HG03378 (cell line): Measurements from ENCODE around the gene TMTC2.
"Not testable (repeated sequence)": the region's sequence is repeated elsewhere in the genome, so short reads cannot be mapped to it uniquely, and the experiment has no call there.

Source experiments
- ATAC-seq: cut with Tn5 transposase; IDR thresholded peaks from one replicate; pipeline ENCODE4 v1.9.1; 2021; ENCODE audit warnings: mild to moderate bottlenecking, moderate library complexity; ENCODE audit not compliant: unreplicated experiment

TMTC2 gene

DNA sequence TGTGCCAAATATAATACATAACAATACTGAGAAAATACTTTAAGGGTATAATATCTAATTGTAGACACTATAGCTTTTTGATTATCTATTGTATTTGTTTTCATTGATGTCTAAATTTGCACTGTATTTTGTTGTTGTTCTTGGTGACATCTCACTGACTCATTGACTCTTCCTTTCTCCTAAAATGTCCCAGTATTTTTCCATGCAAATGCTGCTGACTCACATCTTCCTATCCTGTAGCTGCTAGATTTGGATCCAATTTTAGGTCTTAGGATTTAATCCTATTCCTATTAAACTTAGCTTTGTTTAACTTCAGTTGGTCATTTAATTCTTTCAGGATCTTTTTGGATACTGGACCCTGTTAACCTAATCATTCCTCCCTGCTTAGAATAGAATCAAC is 148.5 kb downstream of the TMTC2 start:
- ATAC-seq, result no peak

DNA sequence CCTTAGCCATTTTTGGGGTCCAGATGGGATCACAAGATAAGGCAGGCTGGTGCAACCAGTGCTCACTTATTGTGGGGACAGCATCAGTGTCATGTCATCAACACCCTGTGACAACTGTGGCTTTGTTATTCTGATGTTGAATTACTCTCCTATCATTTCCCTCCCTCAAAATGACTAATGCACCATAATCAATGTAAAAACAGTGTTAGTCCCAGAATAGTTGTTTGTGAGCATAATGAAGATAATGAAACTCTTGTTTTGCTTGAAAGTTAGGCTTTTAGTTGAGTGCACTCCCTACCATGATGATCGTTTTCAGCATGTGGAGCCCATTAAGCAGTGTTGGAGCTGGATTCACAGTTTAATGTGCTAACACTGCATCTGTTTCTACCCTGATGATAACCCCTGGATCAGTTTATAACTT is 151.4 kb downstream of the TMTC2 start:
- no peak for ATAC-seq

DNA sequence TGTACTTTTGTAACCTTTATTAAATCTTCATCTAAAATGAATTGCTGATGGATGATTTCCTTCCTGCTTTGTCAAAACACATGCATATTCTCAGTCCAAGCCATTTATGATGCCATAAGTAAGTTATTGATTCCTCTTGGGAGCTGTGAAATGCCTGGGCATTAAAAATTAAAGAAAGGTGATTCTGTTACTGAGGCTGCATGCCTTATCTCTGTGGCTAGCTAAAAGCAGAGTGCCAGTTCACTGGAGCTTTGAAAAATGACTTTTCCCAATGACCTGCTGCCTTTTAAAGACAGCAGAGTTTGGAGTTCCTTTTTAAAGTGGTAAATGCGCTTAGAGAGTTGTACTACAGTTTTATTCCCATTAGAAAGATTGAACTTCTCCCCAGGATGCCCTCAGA is 152.1 kb downstream of the TMTC2 start:
- ATAC-seq, result no peak

DNA sequence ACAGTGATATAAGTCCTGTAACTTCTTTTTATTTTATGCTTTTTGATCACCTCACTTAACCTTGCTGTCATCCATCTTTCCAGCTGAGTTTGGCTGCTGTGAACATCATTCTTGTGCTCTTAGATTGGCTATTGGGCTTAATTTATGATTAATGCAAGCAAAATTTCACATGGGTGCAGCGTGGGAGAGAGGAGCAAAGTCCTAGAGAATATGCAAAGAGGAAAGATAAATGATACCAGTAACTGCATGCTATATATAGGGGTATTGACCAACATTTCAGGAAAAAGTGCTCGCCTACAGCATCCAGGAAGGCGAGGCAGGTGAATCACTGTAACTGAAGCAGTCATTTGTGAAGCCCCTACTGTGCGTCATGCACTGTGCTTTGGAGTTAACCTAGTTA is 153.1 kb downstream of the TMTC2 start:
- no peak for ATAC-seq

DNA sequence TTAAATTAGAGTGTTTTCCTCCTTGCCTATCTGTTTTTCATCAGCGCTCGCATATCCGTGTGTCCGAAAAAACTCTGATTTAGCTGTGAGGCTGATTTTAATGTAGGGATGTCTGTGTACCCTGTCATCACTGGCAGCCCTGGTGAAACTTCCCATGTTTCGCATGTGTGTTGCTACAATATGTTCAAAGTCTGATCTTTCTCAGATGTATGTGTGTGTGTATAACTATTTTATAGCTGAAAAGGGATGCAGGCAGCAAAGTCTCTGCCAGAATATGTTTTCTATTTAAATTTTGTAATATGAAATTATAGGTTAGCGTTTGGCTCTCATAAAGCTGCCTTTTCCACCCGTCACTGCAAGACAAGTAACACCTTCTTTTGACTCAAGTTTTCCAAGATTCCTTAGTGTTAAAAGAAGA is 154.8 kb downstream of the TMTC2 start:
- ATAC-seq, result no peak

DNA sequence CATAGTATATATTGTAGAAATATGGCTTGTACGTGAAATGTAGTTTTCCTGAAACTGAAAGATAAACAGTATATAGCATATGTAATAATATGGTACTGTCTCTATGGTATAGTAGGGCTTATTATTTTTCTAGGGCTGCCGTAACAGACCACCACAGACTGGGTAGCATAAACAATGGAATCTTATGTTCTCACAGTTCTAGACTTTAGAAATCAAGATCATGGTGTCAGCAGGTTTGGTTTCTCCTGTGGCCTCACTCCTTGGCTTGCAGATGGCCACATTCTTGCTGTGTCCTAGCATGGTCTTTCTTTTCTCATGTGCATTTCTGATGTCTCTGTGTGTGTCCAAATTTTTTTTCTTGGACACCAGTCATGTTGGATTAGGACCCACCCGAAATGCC is 155.8 kb downstream of the TMTC2 start:
- no peak for ATAC-seq

DNA sequence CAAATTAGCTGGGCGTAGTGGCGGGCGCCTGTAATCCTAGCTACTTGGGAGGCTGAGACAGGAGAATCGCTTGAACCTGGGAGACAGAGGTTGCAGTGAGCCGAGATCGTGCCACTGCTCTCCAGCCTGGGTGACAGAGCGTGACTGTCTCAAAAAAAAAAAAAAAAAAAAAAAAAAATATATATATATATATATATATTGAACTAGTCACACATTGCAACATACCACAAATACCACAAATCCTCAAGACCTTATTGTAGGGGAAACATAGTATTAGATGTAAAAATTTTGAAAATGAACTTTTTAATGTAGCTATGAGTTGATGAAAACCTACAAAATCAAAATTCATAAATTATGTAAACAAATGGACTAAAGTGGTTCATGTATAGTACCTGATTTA is 158.4 kb downstream of the TMTC2 start:
- ATAC-seq, result not testable (repeated sequence)

DNA sequence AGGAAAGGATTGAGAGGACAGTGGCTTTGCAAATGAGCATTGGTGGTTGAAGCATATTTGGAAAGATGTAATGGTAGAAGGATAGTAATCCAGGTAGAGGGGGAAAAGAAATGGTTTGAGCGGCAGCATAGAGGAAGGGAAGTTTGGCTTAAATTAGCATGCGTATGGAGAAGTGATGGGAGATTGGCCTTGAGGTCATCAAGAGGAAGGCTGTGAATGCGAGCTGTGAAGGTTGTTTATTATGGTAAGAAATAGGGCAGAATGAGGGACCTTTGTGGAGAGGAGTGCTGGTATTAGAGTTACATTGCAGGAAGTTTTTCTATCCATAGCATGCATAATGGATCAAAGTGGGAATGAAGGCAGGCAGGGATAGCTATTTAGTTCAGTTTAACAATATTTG is 162.1 kb downstream of the TMTC2 start:
- no peak for ATAC-seq

DNA sequence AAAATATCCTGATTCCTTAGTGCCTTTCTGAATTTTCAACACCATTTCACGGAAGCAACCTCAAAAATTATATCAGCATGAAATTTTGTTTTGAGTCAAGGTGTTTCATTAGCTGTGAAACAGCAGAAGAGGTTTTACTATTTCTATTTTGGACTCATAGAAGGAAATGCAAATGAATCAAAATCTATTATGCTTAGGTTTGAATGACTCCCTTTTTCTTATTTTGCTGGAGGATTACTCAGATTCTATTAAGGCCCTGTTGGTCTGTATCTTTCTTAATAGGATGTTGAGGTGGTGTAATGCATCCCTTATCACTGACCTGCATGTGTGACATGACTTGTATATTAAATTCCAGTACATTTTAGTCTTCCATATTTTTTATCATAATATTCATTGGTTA is 165.8 kb downstream of the TMTC2 start:
- no peak for ATAC-seq

DNA sequence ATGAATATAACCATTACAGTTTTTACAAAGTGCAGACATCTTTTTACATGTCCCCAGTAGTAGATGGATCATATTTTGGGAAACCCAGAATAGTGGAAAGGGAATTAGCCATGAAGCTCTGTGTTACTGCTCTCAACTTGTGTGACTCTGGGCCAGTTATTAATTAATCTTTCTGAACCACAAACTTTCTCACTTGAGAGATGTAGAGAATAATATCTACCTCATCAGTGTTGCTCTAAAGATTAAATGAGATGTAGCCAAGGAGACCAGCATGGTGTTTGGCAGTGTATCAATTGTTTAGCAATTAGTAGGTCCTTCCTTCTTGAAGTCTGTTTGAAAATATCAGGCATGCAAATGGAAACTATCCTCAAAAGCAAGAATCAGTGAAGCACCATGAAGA is 169.2 kb downstream of the TMTC2 start:
- peak; percentile 95 for ATAC-seq

DNA sequence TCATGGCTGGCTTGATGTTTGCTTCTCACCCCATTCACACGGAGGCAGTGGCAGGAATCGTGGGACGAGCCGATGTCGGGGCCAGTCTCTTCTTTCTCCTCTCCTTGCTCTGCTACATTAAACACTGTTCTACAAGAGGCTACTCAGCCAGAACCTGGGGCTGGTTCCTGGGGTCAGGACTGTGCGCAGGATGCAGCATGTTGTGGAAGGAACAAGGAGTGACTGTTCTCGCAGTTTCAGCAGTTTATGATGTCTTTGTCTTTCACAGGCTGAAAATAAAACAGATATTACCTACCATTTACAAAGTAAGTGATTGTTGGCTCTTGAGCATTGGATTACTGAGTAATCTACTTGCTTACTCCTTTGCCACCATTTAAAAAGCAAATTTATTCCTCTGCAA is 170.6 kb downstream of the TMTC2 start:
- ATAC-seq, result no peak

DNA sequence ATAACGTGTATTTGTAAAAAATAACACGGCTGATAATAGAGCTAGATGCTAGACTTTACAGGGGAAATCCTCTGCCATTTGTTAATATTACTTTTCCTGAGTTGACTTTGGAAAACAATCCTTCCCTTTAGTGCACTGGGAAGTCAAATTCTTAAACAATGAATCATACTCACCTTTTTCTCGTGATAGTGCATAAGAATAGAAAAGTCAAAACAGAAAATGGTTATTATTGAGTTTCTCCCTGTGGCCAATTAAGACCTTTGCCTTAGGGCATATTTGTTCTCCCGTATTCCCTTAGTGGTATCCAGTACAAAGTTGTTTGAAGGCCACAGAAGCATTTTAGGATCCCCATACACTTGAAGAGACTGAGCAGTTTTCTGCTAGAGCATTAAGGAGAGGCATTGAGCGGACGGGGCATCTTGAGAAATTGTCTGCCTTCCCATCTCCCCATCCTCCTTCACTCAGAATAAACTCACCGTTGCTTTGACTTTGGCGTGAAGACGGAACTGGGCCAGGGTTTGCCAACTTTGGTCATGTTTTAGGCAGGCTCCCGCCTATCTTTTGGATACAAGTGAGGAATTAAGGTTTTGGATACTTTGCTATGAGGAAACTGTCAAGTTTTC is 171.3 kb downstream of the TMTC2 start:
- ATAC-seq, result no peak

DNA sequence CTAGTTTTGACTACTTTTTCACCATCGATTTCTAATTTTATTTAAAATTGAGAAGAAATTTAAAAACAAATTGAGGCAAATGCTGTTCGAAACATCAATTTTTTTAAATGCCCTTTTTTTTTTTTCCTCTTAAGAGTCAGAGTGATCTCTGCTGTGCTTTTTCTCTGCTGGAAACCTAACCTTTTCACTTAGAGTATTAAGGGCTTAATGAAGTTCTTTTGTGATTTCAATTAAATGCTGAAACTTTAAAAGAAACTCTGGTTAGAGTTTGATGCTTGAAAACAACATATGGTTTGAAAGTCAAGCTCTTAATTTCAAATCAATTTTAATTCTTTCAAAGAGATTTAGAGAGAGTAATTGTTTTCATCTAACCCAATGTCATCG is 171.8 kb downstream of the TMTC2 start:
- ATAC-seq, result no peak

DNA sequence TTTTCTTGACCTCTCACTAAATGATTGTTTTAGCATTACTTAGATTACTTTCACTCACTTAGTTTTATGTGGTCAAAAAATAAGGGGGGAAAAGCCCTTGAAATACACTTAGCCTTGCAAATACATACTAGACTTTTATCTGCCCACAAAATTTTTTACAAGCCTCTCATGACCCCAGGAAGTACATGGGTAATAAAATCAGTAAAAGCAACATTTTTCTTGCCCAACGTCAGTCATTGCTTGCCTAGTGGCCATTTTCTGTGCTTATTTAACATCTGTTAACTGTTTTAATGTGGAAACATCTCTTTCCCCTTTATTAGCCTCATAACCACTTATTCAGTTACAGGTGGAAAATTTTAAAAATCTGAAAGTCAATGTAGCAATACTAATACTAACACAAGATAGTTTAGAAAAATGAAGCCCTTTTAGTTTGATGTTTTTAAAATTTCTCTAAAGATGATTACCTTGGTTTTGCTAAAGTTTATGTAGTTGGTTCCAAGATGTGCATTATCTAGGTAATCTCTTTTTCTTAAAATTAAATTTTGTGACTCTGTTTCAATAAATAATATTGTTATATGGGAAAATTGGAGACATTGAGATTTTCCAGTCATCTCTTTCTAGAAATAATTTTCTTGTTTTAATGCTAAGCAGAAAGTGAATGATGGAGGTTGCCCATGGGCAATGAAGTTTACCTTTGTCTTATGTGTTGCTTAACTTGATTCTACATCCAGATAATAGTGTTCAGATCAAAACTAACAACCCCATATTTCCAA is 175.5 kb downstream of the TMTC2 start:
- ATAC-seq, result no peak

DNA sequence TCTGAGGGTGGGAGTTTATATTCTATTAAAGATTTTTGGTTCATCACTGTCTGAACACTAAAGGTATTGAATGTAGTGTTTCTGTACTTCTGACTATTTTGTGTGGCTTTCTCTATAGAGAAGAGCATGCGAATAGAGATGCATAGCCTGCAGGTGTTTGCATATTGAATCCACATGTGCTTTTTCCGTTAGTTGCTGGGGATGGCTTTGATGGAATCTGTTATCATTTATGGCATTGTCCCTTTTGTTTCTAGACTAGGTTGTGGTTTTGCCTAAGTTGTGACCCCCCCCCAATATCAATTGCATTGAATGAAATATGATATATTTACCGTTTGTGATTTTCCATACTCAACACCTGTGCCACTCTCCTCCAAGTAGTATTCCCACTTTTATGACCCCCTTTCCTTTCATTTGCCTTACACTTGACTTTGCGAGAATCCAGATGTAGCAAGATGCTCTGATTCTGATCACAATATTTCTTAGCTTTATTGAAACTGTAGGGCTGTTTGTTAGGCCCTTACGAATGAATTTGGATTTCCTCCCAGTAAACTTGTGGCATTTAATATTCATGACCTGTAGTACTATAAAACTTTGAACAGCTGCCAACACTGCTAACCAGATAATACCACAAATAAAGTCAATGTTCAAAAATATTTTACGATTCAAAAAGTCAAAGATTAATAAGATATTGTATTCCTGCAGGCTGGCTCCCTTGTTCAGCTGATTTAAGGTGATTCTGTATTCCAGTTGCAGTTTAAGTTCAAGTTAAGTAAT is 176.4 kb downstream of the TMTC2 start:
- ATAC-seq, result no peak

DNA sequence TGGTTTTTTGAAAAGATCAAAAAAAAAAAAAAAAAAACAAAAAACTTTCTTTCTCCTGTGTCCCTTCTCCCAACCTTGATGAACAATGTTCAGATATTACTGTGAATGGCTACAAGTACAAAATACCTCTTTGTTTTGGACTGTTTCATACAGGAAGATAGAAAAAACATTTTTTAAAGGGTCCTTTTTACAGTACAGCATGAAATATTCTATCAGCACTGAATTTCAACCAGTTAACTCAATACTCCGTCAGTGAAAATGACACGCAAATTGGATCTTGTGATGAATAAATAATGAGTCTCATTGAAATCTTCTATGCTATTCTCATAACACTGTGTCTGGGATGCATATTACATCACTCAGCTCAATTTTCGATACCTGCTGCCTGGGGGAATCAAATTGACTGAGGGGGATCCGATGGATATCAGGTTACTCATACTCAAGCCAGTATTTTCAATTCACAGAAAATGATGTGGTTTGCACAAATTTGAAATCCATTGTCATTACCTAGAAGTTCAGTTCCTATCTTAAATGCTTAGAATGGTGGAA is 179.6 kb downstream of the TMTC2 start:
- no peak for ATAC-seq

DNA sequence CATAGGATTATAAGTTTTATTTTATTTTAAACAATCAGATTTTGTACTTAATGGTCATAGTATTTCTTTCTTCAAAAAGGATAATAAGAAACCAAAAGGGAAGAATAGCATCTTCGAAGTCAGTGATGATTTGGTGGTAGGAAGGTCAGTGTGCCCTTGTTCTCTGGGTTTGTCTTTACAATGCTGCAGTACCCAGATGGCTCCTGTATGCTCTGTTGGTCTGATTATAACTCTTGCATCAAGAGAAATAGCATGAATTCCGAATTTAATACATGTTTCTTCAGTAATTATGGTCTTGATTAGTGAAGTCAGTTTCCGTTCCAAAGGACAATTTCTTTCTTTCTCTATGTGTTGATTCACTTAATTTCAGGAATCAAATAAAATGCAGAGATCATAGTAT is 180.2 kb downstream of the TMTC2 start:
- no peak for ATAC-seq

DNA sequence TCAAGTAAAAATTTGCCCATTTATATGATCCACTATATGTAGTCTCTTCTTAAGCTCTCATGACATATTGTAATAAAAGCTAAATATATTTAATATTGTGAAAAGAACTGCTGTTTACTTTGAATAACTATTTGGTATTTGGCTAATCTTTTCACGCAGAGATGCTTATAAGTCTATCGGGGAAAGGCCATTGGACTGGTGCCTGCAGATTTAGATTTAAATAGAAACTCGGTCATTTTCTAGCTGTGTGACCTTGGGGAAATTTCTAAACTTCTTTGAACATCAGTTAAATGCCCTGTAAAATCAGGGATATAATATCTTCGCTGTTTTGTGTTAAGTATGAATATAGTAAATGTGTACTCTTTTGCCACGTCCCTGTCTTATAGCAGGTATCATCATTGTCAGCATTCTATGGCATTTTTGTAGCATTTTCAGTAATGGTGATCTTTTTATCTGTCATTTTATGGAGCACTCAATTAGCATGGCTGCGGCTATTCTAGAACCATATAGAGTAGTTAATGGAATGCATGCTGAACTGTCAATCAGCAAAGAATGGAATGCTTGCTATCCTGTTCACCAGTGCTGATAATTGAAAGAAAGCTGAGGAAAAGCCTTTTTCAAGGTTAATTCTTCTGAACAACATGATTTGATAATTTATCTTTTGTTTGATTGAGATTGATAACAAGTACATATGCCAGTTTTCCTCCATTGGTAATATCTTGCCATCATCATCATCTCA is 181.2 kb downstream of the TMTC2 start:
- no peak for ATAC-seq

DNA sequence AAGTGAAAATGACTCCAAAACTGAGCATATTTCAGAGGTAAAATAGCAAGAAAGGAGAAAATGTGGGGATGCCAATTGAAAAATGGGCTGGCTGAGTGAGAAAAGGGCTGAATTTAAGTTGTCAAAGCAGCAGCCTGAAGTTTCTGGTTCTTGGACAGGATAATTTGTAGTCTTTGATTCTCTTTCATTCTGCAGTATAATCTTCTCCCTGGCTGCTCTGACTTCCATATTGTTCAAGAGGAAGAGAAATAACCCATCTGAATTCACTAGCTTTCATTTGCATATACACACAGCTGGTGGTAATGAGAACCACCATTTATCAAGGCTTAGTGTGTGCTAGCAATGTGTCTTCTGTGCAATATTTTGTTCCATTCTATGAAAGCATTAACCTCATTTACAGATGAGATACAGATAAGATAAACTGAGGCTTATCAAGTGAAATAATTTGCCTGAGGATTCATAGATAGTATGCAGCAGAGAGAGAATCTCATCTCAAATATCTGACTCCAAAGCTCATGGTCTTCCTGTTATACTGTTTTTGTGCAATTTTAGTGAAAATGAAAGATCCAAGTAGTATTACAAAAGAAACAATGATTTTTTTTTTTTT is 184.2 kb downstream of the TMTC2 start:
- ATAC-seq, result no peak

DNA sequence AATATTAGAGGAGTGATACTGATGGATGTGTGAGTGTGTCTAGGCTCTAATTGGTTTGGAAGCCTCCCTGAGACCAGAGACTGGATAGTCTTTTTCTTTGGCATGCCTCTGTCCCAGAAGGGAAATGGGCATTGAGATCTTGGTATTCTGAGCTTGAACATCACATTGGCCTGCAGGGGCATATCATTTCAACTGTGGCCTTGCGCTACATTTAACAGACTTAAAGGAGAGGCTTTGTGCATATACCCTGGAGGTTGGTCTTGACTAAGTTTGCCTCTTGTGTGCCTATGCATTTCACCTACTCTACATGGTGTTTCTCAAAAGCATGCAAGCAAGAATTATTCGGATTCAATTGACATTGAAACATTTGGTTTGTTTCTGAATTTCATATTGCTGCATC is 185.4 kb downstream of the TMTC2 start:
- ATAC-seq, result no peak

DNA sequence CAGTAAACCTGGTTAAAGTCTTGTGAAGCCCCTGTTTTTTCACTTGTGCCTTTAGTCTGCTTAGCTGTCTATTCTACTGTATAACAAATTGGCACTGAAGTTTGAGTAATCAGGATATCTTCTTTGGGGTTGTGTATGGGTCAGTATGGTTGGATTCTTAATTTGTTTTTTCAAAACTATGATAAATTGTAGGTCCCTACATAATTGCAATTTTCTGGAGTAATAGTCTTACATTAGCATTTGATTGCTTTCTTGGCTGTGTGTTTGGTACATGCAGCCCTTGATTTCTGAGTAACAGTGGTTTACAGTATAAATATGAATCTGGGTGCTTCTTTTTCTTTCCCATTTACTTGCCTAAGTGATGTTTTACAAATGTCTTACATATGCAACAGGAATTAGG is 186.6 kb downstream of the TMTC2 start:
- ATAC-seq, result no peak
